Natural killer cell (primary cell): Measurements from ENCODE around the gene PREB. TPM values are rescaled to one million over a fixed set of nuclear protein-coding genes. Genes with fewer than 3 reads are reported as not detected.

Experiments used
- ATAC-seq, 3 donors: fragments of 150-1000 bp in 2 of 3; fragments of 200-7000 bp in 1 of 3; cut with Tn5 transposase; 1 replicate in 1 of 3; 2 replicates in 2 of 3; pipeline ENCODE4 v1.10.0; 2021; ENCODE audit warnings: mild to moderate bottlenecking in 2 of 3, moderate library complexity in 2 of 3
- DNase-seq, 2 donors: peaks; one replicate each; pipeline versions ENCODE4 v3.0.0 to v3.0.0-alpha.2; 2013 to 2021; ENCODE audit warnings: mixed read lengths in 1 of 2
- H3K27ac ChIP-seq: one replicate; pipeline ENCODE4 v1.5.1; 2013; ENCODE audit warnings: mild to moderate bottlenecking, low read length
- H3K27me3 ChIP-seq: one replicate; pipeline ENCODE4 v1.6.1; 2013; ENCODE audit warnings: low read length; ENCODE audit not compliant: control insufficient read depth, insufficient read depth
- H3K36me3 ChIP-seq: one replicate; pipeline ENCODE4 v1.6.1; 2013; ENCODE audit warnings: low read length; ENCODE audit not compliant: control insufficient read depth, insufficient read depth
- H3K4me1 ChIP-seq: one replicate; pipeline ENCODE4 v1.6.1; 2013; ENCODE audit warnings: low read length; ENCODE audit not compliant: control insufficient read depth, insufficient read depth
- H3K4me3 ChIP-seq: one replicate; pipeline ENCODE4 v1.5.1; 2013; ENCODE audit warnings: low read length
- H3K9me3 ChIP-seq: one replicate; pipeline ENCODE4 v1.6.1; 2013; ENCODE audit warnings: low read length; ENCODE audit not compliant: control insufficient read depth, insufficient read depth
- H3K27ac Mint-ChIP-seq, 2 donors: one replicate each; pipeline ENCODE4 v1.8.0; 2022; ENCODE audit warnings: mild to moderate bottlenecking in 2 of 2, mixed read lengths in 2 of 2, moderate library complexity in 1 of 2
- H3K27me3 Mint-ChIP-seq, 2 donors: one replicate each; pipeline ENCODE4 v1.8.0; 2022; ENCODE audit warnings: low read depth in 2 of 2, mixed read lengths in 2 of 2
- H3K36me3 Mint-ChIP-seq: one replicate; pipeline ENCODE4 v1.8.0; 2022; ENCODE audit warnings: mixed read lengths
- H3K4me1 Mint-ChIP-seq, 2 donors: one replicate each; pipeline ENCODE4 v1.8.0; 2022; ENCODE audit warnings: mixed read lengths in 2 of 2
- H3K4me3 Mint-ChIP-seq: one replicate; pipeline ENCODE4 v1.8.0; 2022; ENCODE audit warnings: mild to moderate bottlenecking, moderate library complexity, mixed read lengths
- H3K9me3 Mint-ChIP-seq, 2 donors: one replicate each; pipeline ENCODE4 v1.8.0; 2022; ENCODE audit warnings: mixed read lengths in 2 of 2
- CTCF ChIP-seq: fragments of 200-600 bp; IDR thresholded peaks from one replicate; pipeline ENCODE4 v1.8.0; 2022; ENCODE audit warnings: antibody characterized with exemption
- WGBS: methylation state at CpG from one replicate; pipeline ENCODE4 v1.1.7; 2013; ENCODE audit warnings: missing lambda C conversion rate; ENCODE audit not compliant: insufficient coverage; 5-methylcytosine and 5-hydroxymethylcytosine counted together
- intact Hi-C: fragments of 100-400 bp; cut with micrococcal nuclease; formaldehyde crosslinking; loops from one replicate; pipeline ENCODE4 v1.14.2; 2022
- total RNA-seq, 4 donors: library from RNA; stranded (reverse); fragments of 120-200 nt in 1 of 4; gene quantifications; one replicate each; pipeline versions ENCODE4 v1.2.3 to v1.2.4, GENCODE V29; 2013 to 2022

PREB gene
- total RNA-seq, 3 donors from 2014 or later (not counting 1 experiment from before 2014, with no cell fraction given): 24.6 to 41.5 (median 31.2) TPM

DNA sequence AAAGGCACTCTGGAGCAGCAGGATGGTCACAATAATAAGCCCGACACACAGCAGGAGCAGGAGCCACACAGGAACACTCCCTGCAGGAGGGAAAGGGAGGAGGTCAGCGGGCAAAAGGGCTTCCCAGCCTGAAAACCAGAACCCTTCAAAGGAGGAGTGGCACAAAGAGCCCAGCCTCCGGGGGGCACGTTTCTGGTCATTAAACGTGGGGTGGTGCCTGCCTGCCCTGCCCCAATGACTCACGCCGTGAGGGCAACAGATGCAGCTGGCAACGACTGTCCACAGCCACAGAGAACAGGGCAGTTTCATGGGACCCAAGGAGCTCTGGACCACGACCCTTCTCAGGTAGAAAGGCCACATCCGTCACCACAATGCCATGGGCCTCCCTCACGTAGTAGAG is 3.0 kb downstream of the PREB start:
- H3K36me3 Mint-ChIP-seq: no peaks in the 10 kb centered on the region
- no peaks in the 10 kb centered on the region for H3K9me3 ChIP-seq
- peaks cover 29% of the 10 kb centered on the region for H3K36me3 ChIP-seq
- no peak for TF ChIP-seq CTCF
- no peak overlapping the region for H3K4me3 Mint-ChIP-seq
- no peak overlapping the region for H3K4me3 ChIP-seq
- H3K27me3 Mint-ChIP-seq: no peaks in the 10 kb centered on the region
- peak in 1 of 2 donors; percentile 1 for DNase-seq
- H3K27me3 ChIP-seq: no peaks in the 10 kb centered on the region
- H3K27ac Mint-ChIP-seq: no peak overlapping the region
- ATAC-seq: no peak
- no peaks in the 10 kb centered on the region for H3K9me3 Mint-ChIP-seq
- peaks cover 24% of the 10 kb centered on the region for H3K4me1 ChIP-seq
- WGBS: 95% methylated on average over 11 of the region's 11 CpGs
- H3K27ac ChIP-seq: no peak overlapping the region
- intact Hi-C loops: loop anchor here (5.0 to 10.0 kb wide), 2 partner anchors 47 to 79 kb away; partner anchors contain the start of genes AGBL5 and KHK
- H3K4me1 Mint-ChIP-seq: peaks cover 18 to 34% of the 10 kb centered on the region in 2 donors

DNA sequence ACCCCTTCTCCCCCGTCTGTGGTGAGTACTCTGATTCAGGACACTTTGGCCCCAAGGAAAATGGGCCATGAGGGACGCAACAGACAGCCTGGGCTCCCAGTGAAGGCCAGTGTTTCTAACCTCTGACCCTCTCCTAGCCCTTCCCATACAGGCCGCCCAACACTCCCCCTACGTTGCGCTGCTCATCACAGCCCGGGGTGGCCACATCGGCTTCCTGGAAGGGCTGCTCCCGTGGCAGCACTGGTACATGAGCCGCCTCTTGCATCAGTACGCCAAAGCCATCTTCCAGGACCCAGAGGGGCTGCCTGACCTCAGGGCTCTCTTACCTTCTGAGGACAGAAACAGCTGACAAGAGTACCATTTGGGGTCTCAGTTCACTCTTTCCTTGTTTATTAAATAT is 4.0 kb downstream of the PREB start:
- H3K27ac Mint-ChIP-seq: peak overlapping the region in 1 of 2 donors; percentile 74
- TF ChIP-seq CTCF: no peak
- H3K27me3 Mint-ChIP-seq: no peaks in the 10 kb centered on the region
- H3K9me3 Mint-ChIP-seq: no peaks in the 10 kb centered on the region
- WGBS: 90% methylated on average over 10 of the region's 10 CpGs
- no peaks in the 10 kb centered on the region for H3K36me3 Mint-ChIP-seq
- peaks cover 24% of the 10 kb centered on the region for H3K4me1 ChIP-seq
- intact Hi-C loops: loop anchor here (5.0 to 10.0 kb wide), 2 partner anchors 46 to 78 kb away; partner anchors contain the start of genes AGBL5 and KHK
- DNase-seq (peak in 1 of 2 donors; percentile 1), ATAC-seq (no peak)
- H3K36me3 ChIP-seq: peaks cover 29% of the 10 kb centered on the region
- no peak overlapping the region for H3K4me3 ChIP-seq
- H3K9me3 ChIP-seq: no peaks in the 10 kb centered on the region
- no peak overlapping the region for H3K27ac ChIP-seq
- H3K4me3 Mint-ChIP-seq: no peak overlapping the region
- H3K4me1 Mint-ChIP-seq: peaks cover 18 to 34% of the 10 kb centered on the region in 2 donors
- no peaks in the 10 kb centered on the region for H3K27me3 ChIP-seq

DNA sequence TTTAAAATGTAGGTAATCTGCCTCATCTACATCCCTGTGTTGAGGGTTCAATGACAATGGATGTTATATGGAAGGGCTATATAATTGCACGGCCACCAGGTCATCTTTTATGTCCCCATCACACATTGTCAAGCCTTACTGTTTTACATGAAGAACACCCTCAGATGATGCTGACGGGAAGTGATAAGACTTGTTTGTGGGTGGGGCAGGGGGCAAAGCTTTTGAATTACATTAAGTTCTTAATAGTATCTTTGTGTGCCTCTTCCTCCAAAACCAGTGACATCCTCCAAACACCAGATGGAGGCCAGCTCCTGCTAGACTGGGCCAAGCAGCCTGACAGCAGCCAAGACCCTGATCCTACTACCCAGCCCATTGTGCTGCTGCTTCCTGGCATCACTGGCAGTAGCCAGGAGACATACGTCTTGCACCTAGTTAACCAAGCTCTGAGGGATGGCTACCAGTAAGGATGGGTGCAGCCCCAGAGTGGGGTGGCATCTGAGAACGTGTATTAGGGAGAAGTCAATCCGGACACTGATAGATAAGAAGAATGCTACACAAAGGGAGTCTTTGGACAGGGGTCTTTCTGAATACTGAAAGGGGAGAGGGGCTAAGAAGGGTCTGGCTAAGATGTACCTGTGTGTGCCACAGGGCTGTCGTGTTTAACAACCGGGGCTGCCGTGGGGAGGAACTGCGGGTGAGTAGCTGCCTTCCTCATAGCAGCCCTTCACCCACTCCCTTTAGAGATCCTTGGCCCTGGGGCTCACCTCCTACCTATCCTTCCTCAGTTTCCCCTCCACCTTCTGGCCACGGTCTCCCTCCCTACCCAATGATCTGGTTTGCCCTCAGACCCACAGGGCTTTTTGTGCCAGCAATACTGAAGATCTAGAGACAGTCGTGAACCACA is 5.5 kb downstream of the PREB start:
- no peaks in the 10 kb centered on the region for H3K27me3 Mint-ChIP-seq
- DNase-seq (no peak), ATAC-seq (no peak)
- Histone ChIP-seq H3K36me3 (peaks cover 29% of the 10 kb centered on the region), H3K27me3 (no peaks in the 10 kb centered on the region), H3K4me1 (peaks cover 18% of the 10 kb centered on the region), H3K4me3 (no peak overlapping the region), H3K27ac (no peak overlapping the region), H3K9me3 (no peaks in the 10 kb centered on the region)
- TF ChIP-seq CTCF: no peak
- no peaks in the 10 kb centered on the region for H3K9me3 Mint-ChIP-seq
- peak overlapping the region in 1 of 2 donors; percentile 74 for H3K27ac Mint-ChIP-seq
- intact Hi-C loops: no loop called here
- H3K4me1 Mint-ChIP-seq: peaks cover 12 to 28% of the 10 kb centered on the region in 2 donors
- H3K36me3 Mint-ChIP-seq: no peaks in the 10 kb centered on the region
- no peak overlapping the region for H3K4me3 Mint-ChIP-seq
- WGBS: 94% methylated on average over 9 of the region's 11 CpGs
